Stimulated activated CD4-positive, alpha-beta T cell treated with anti-CD3 and anti-CD28 coated beads, Interleukin-4, amount 100 ng/mL, for 1 hour (primary cell): ENCODE data around the gene FCHO2.

Source experiments
- DNase-seq: peaks from one replicate; pipeline ENCODE4 v3.0.0-alpha.2; 2020

Gene FCHO2

DNA sequence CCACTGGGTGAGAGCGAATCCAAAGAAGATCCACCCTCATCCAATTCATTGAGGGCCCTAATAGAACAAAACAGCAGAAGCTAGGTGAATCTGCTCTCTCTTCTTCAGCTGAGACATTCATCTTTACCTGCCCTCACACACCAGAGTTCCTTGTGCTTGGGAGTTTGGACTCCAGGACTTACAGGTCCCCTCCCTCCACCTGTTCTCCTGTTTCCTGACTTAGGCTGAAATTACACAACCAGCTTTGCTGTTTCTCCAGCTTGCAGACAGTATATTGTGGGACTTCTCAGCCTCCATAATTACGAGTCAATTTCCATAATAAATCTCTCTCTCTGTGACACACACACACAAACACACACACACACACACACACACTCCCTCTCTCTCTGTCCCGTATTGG, 183.6 kb downstream of the FCHO2 start:
- DNase-seq: no peak
